Stimulated activated CD4-positive, alpha-beta T cell treated with anti-CD3 and anti-CD28 coated beads, Interleukin-2, amount 100 ng/mL, for 4 hours (primary cell): ENCODE results near the gene PRLR.
"Not testable (repeated sequence)": the region's sequence is repeated elsewhere in the genome, so short reads cannot be mapped to it uniquely, and the experiment has no call there.

Experiments used
- DNase-seq: peaks from one replicate; pipeline ENCODE4 v3.0.0-alpha.2; 2020; ENCODE audit warnings: low read depth

The PRLR gene

DNA sequence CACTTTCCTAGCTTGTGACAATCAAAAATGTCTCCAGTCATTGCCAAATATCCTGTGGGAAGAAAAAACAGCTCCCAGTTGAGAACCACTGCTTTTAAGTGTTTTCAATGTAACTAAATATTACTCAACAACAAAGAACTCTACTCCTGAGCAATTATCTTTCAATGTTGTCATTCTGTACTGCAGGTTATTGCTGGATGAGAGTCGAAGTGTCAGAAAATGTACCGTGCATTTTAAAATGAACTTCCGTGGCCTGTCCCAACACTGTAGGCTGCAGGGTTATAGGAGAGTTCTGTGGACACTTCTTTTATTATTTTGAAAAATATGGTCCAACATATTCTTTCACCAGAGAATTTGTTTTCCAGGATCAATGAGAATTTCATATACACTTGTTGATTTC lies 147.8 kb downstream of the PRLR start:
- no peak for DNase-seq

DNA sequence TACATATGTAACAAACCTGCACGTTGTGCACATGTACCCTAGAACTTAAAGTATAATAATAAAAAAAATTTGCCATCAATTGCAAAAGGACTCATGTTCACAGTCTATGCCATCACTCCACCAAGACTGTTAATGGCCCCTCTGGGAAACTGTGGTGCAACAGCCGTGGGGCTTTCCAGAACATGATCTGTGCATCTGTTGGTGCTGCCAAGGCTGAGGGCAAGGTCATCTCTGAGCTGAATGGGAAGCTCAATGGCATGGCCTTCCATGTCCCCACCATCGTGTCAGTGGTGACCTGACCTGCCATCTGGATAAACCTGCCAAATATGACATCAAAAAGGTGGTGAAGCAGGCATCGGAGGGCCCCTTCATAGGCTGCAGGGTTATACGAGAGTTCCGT lies 149.2 kb downstream of the PRLR start:
- DNase-seq = no peak

DNA sequence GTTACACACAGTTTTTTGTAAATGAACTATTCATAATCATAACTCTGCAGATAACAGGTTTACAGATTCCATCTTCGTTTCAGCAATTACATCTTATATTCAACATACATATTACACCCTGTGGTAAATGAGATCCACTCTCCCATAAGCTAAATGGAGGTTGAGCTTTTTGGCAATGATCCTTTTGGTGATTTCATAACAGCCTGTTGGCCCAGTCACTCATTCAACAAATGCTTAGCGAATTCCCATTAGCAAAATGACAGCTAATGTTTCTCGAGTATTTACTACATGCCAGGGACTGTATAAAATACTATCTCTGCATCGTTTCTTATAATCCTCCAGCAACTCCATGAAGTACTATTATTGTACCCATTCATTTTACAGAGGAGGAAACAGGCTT lies 157.1 kb downstream of the PRLR start:
- no peak for DNase-seq

DNA sequence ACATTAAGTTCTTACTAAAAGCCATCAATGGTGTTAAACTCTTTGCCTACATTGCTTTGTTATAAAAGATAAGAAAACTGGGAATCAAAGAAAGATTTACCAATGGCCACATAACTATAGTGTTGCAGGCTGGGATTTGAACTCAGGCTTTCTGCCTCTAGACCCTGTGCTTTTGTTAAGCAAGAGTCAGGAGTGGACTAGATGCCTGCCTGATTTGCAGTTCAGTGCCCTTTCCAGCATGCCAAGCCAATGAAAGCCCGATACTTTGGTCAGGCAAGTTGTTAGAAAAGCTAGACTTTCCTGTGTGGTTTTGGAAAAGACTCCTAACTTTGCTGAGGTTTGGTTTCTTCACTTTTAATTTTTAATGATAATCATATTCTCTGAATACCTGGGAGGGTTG lies 161.1 kb downstream of the PRLR start:
- DNase-seq = no peak

DNA sequence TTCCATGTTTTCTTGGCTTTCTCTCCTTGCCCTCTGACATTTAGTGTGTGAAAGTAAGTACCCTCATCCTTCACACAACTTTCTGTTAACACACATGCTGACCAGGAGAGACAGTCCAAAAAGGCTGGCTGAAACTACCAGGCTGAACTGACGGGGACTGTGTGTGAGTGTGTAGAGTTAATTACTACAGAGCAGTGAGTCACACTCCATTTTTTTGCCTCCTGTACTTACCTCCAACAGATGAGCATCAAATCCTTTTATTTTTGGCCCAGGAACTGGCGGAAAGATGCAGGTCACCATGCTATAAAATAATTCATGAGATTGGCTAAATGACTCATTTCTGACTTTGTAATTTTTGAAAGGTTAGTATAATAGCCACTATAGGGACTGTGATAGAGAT lies 162.3 kb downstream of the PRLR start:
- DNase-seq = no peak

DNA sequence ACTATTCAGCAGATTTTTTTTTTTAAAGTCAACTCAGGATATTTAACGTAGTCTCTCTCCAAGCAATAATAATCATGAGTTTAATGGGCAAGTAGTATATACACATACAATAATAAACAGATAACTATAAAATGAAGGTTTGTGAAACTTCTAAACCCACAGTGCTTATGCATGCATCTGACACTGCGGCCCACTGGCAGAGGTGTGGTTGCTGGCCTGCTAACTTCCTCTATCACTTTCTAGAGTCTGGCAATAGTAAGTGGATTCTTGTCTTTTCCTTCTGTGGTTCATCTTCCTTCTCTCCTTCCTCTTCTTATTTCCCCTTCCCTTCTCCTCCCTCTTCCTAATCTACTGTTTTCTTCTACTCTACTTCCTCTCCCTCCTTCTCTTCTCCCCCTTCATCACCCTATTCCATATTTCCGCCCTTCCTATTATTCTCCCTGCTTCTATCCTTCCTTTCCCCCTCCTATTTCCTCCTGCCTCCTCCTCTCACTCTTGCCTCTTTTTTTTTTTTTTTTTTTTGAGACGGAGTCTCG lies 164.0 kb downstream of the PRLR start:
- no peak for DNase-seq

DNA sequence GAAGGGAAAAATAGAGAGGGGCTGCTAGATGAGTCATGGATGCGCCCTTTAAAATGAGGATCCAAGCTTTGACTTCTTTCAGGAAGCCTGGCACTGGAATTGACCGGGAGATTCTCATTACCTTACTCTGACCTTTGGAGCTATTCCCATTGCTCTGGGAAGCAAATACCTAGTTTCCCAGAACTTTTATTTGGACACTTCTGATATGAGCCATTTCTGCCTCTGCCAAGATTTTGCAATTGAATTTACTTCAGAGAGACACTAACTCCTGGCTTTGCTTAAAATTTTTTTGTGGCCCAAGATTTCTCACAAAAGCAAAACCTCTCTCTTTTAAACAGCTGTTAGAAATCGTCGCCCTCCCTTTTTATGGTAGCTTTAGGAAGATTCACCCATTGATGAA lies 166.9 kb downstream of the PRLR start:
- no peak for DNase-seq

DNA sequence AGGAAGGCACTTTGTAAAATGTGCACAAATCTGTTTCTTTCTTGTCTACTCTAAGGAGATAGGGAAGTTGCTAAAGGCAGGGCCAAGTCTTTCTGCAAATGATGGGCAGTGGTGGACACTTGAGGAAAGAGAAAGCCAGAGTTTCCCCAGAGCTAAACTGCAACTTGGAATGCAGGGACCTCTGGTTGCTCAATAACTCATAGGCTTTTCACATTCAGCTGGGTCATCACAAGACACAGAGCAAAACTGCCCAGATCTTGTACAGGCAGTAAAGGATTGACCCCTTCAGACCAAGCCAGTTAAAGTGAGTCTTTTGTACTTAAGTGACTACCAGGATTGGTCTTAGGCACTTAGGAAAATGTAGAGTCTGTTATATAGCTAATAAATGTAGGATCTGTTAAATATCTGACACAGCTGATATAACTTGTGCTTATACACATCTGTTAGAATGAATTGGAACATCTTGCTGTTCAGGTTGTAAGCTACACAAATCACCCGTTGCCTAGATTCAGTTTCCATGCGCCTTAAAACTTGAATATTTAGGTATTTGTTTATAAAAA lies 169.0 kb downstream of the PRLR start:
- DNase-seq = no peak

DNA sequence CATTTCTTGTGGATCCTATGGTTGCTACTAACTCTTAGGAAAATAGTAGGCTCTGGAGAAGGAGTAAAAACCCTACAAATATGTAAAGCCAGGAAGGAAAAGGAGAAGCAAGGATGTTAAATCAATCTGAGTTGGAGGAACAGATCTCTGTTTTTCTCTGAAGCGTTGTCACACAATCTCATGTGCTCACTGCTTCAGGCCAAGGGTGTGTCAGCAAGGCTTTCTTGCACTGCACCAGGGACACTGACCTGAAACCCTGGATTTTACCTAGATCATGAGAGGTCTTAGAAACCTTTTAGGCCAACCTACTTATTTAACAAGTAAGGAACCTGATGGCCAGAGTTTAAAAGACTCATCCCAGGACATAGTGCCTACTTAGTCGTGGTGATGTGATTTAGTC lies 170.1 kb downstream of the PRLR start:
- DNase-seq = no peak

DNA sequence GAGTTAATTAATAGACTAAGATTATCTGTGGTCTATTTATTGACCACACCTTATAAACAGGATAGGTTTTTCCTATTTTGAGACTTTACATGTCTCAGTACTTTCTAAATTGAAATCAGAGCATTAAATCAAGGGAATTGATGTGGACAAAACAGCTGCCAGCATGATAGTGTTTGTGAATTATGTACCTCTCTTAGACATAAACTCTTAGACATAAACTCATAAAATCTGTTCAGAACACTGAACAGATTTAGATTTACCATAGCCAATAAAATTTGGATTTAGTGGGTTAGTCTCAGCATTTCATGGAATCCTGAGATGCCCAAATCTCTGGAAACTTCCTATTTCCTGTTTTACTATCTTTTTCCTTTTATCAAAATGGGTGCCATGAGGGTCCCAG lies 171.0 kb downstream of the PRLR start:
- no peak for DNase-seq

DNA sequence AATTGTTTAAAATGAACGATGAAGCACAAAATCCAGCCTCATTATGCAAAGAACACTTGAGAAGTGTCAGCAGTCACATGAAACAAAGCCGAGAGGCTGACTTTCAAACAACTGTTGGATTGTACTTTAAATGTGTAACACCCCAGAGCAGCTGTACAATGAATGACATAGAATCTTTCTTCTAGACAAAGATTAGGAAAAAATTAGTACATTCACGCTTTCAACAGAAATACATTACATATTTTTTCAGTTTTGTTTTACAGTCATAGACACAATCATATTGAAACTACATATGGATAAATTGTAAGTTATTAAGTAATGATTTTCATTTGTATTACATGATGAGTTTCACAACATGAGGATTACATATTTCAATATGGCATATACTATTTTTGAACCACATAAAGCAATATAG lies 171.9 kb downstream of the PRLR start:
- no peak for DNase-seq

DNA sequence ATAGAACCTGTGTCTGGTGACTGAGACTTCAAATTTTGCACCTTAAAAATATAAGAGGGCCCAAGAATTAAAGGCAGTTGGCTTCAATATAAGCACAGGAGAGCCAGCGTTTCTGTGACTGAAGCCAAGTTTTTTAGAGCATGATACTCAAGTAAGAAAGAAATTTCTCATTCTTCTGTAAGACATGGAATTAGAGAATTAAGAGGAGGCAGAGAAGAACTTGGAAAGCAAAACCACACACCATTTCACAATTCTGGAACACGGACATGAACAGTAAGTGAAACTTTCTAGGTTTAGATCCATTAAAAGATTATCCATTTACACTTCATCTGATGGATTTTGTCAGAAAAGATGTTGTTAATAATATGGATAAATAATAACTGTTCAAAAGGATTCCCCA lies 173.6 kb downstream of the PRLR start:
- DNase-seq = no peak

DNA sequence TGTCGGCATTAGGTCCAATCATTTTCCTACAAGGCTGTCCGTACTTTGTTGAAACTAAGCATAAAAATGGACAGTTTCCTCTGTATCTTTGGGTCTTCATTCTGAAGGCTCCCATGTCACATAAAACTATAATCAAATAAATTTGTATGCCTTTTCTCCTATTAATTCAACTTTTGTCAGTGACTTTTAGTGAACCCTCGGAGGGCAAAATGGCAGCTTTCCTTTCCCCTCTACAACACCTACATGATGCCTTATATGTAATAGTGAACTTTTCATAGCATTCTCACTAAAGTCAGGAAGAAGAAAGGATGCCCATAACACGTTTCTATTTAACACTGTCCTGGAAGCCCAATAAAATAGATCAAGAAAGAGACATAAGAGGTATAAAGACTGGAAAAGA lies 177.4 kb downstream of the PRLR start:
- no peak for DNase-seq

DNA sequence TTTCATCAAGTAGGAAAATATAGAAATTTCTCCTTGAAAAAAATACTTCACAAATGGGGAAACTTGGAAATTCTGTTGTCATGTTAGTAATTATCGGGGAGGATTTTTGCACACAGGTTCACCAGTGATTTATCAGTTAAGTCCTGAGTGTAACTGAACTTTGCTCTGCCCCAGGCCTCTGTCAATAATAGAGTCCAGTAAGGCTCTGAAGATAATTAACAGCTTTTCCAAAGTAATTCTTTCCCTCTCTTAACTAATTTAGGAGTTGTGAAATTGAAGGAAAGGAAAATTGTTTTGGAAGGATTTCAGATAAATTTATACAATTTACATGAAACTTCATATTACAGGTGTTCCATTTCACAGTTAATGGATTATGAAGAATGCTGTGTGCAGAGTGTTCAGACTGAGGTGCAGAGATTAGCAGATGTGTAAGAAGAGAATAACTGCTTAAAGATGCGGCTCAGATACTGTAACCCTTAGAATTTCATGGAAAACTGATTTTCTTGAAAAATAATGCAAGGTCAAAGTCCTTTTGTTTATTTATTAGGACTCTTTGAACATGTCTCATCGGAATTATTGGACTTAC lies 179.7 kb downstream of the PRLR start:
- DNase-seq = no peak

DNA sequence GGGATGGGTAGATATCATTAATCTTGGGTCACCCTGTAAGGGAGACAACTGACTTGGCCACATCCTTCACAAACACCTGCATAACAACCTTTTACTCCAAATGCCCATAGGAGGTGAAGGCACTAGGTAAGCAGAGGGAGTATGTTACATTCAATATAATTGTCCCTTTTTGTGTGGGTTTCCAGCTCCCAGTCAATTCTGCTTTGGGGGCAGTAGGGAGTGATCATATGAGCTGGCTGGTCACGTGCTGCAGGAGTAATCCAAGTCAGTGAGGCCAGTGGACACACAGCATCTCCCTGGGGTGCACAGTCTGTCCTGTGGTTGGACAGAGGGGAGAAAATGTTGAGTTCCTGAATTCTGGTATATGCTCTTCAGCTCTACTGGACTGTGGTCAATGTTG lies 181.4 kb downstream of the PRLR start:
- no peak for DNase-seq

DNA sequence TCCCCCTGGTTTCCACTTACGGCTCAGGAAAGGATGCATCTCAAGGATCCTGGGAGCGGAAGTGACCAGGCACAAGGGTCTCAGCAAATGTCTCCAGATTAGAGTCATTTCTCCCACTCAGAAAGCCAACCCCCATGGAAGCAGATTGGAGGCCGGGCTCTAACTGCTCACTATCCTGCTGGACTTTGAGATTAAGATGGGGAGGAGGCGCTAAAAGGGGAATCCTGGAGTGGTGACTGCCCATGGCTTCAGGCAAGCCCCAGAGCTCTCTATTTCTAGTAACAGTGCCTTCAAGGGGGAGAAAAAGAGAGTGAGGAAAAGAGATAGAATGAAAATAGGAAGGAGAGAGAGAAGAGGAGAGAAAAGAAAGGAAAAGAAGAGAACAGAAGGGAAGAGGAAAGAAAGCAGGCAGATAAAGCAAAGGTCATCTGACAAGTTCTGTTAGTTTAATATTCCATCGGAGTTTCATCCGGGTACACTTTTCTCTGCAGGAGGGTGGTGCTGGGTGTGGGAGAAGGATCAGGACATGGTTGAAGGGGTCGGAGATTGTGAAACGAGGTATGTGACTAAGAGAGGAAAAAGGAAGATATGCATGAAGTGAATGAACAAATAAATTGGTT lies 182.4 kb downstream of the PRLR start, which contains the start of gene AGXT2:
AGXT2 (minus strand) TSS at position 165 of the 620 bp plus-strand sequence; CDS start at position 108, 57 bp downstream.
- no peak for DNase-seq

DNA sequence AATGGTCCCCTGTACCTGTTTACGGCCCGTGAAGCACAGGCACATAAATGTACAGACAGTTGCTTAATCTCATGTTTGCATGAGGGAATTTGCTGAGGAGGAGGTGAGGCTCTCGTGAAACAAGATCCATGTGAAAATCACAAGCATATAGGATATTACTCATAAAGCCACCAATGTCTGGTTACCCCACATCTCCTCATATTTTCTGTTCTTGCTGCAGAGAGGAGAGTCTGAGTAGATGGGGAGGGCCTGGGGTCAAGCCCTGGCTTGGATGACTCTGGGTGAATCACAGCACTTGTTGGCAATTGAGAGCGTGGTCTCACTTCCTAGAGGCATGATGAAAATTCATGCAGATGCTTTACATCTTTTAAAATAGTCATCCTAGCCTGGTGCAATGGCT lies 183.5 kb downstream of the PRLR start:
- DNase-seq = no peak

DNA sequence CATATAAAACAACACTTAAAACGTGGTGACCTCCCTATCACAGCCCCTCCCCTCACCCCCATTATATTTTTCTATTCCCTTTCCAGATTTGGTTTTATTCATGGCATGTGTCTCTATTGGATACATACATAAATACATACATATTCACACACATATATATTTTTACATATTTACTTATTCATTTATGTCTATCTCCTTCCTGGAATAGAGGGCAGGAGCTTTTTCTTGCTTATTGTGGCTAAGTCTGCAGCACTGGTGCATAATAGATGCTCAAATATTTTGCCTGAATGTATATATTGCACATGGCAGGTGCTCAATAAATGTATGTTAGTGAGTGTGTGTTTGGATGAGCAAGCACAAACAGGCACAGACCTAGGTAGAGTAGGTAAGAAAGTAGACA lies 185.0 kb downstream of the PRLR start:
- no peak for DNase-seq

DNA sequence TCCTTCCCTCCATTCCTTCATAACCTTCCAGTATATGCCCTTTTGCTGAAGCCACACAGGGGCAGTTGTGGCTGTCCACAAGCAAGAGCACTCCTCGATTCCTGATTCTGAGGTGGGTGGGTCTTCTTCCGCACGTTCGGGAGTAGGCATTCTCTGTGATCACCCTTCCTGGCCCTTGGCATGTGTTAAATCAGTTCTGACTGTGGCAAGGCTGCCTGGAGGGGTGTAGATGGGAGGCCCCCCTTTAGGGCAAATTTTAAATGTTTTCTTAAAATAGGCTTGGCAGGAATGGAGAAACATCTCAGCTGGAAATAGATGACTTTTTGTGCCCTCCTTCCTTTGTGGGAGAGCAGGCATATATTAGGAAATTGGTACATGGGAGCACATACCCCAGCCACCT lies 185.6 kb downstream of the PRLR start:
- no peak for DNase-seq

DNA sequence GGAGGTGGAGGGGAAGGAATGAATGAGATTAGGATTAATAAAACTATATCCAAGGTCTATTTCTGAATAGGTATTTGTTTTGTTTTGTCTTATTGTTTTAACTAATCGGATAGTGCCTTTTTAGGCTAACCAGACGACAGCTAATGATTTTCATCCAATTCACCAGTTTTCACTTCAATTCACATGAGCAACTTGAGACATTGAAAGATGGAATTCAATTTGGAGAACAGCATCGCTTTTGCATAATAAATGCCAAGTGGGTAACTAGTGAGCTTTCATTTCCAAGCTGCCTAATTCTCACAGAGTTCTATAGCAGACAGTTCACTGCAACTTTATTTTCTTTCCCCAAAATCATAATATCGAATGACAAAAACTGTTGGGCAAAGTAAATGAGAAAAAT lies 187.5 kb downstream of the PRLR start:
- no peak for DNase-seq

DNA sequence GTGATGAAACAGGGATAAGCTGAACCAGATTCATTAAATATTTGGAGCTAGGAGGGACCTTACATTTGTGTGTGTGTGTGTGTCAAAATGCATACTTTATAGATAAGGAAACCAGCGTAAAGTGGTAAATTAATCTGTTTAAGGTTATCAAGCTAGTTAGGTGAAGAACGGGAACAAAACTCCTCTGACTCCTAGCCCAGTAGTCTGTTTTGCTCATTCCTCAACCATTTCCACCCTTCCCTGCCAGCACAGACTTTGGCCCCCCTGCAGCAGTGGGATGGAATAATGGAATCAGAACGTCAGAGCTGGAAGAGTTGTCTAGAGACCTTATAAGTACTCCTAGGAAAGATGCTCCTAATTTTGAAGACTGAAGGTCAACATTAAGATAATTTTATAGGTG lies 189.0 kb downstream of the PRLR start:
- no peak for DNase-seq

DNA sequence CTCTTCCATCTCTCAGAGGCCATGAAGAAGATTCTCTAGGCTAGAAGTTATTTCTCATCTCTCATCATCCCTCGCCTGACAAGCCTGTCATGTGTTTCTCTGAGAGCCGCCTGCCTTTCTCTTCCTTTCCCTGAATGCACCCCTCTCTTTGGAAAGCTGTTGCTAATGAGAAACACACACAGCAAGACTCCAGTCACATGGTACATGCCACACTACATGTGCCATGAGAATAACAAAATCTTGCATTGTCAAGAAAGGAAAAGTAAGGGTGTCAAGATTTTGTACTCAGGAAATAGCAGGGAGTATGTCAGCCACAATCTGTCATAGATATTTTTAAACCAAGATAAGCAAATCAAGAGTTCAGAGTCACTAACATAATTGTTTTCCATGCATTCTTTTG lies 191.4 kb downstream of the PRLR start:
- no peak for DNase-seq

DNA sequence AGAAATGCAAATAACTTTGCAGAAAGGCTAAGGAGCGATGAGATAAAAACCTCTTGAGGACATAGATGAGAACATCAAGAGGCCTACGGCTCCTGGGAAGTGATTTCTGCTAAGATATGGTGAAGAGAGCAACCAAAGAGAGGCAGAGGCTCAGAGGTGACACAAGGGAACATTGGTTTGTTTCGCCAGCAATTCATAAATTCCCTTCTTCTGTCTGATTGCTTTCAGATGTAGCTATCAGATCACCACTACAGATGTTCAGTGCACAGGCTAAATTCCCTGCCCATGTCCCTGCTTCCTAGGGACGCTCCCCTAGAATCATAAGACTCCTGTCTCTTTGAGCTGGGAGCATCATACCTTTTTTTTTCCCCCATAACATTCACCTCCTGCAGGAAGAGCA lies 193.8 kb downstream of the PRLR start:
- no peak for DNase-seq

DNA sequence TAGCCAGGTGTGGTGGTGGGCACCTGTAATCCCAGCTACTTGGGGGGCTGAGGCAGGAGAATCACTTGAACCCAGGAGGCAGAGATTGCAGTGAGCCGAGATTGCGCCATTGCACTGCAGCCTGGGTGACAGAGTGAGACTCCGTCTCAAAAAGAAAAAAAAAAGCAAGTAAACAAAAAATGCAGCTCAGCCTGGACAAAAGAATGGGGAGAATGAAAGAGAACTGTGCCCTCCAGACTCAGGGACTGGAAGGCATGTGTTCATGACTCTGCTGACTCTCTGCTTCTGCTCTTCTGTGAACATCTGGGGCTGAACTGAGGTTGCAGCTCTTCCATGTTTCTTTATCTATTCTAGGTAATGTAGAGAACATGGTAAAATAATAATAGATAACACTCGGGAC lies 194.4 kb downstream of the PRLR start:
- DNase-seq = not testable (repeated sequence)
